NB4 (cell line): Measurements from ENCODE around the gene B4GALT5.

Source experiments
- CTCF ChIP-seq: IDR thresholded peaks from one replicate; pipeline ENCODE4 v1.5.1; 2012; ENCODE audit warnings: low read depth, low read length
- MAX ChIP-seq: IDR thresholded peaks from 2 replicates; pipeline ENCODE4 v1.6.1; 2011; ENCODE audit warnings: low read depth, low read length
- MYC ChIP-seq: IDR thresholded peaks from 2 replicates; pipeline ENCODE4 v1.6.1; 2011; ENCODE audit warnings: low read depth, low read length
- POLR2A ChIP-seq: IDR thresholded peaks from 2 replicates; pipeline ENCODE4 v1.6.1; 2011; ENCODE audit warnings: mild to moderate bottlenecking; ENCODE audit not compliant: insufficient read length; ENCODE audit errors: extremely low read depth

DNA sequence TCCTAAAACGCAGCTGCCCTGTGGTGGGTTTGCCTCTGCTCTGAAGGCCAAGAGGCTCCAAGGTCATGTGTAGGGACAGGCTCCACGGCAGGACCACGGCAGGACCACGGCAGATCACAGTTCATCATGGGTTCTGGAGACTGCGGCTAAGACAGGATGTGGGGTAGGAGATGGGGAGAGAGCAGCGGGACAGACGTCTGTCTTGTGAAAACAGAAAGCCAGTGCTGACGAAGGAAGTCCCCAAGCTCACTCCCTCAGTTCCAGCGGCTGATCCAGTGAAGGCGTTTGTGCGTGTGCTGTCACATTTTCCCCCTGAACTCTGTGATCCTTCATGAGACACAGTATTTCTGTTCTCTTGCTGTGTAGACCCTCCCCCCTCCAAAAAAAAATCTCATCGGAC is 77.8 kb downstream of the B4GALT5 start:
- TF ChIP-seq CTCF = no peak
- no peak for TF ChIP-seq POLR2A
- TF ChIP-seq MYC = no peak
- no peak for TF ChIP-seq MAX
